Liver (tissue), 9 donors: Measurements from ENCODE around the gene NAA40. TPM values are rescaled to one million over a fixed set of nuclear protein-coding genes. Genes with fewer than 3 reads are reported as not detected.
A peak's percentile ranks its signal among the peaks of the same experiment; 100 is the strongest.

Source experiments
- DNase-seq: peaks from one replicate; pipeline ENCODE4 v3.0.0-alpha.2; 2017; ENCODE audit warnings: low spot score
- H3K27ac ChIP-seq, 2 donors: one replicate each; pipeline ENCODE4 v1.7.0; 2013; ENCODE audit warnings: inconsistent platforms in 2 of 2, low read length in 2 of 2, control low read depth in 1 of 2, low read depth in 1 of 2, mild to moderate bottlenecking in 1 of 2
- H3K27me3 ChIP-seq, 4 donors: one replicate each; pipeline versions ENCODE4 v1.6.1 to v1.7.0; 2013; ENCODE audit warnings: low read length in 3 of 4, inconsistent platforms in 1 of 4, mild to moderate bottlenecking in 1 of 4, moderate library complexity in 1 of 4; ENCODE audit not compliant: control insufficient read depth in 4 of 4, insufficient read depth in 4 of 4
- H3K36me3 ChIP-seq, 4 donors: one replicate each; pipeline versions ENCODE4 v1.6.1 to v1.7.0; 2013; ENCODE audit warnings: low read length in 3 of 4, mild to moderate bottlenecking in 3 of 4, low read depth in 1 of 4, moderate library complexity in 1 of 4; ENCODE audit not compliant: control insufficient read depth in 4 of 4, insufficient read depth in 3 of 4
- H3K4me1 ChIP-seq, 4 donors: one replicate each; pipeline versions ENCODE4 v1.6.1 to v1.7.0; 2013; ENCODE audit warnings: low read length in 3 of 4, mild to moderate bottlenecking in 3 of 4, moderate library complexity in 1 of 4; ENCODE audit not compliant: control insufficient read depth in 4 of 4, insufficient read depth in 4 of 4
- H3K4me3 ChIP-seq, 3 donors: one replicate each; pipeline versions ENCODE4 v1.6.1 to v1.7.0; 2013; ENCODE audit warnings: low read length in 3 of 3, control low read depth in 1 of 3, low read depth in 1 of 3, mild to moderate bottlenecking in 1 of 3
- H3K9ac ChIP-seq, 2 donors: one replicate each; pipeline ENCODE4 v1.7.0; 2013; ENCODE audit warnings: low read length in 2 of 2, mild to moderate bottlenecking in 2 of 2, moderate library complexity in 2 of 2, control low read depth in 1 of 2, low read depth in 1 of 2
- H3K9me3 ChIP-seq, 4 donors: one replicate each; pipeline versions ENCODE4 v1.6.1 to v1.7.0; 2013; ENCODE audit warnings: low read length in 3 of 4; ENCODE audit not compliant: control insufficient read depth in 4 of 4
- ATF3 ChIP-seq: IDR thresholded peaks from 2 replicates; pipeline ENCODE4 v1.6.1; 2016; ENCODE audit warnings: antibody characterized with exemption
- CTCF ChIP-seq: fragments of 150-350 bp; IDR thresholded peaks from 2 replicates; pipeline ENCODE4 v1.5.1; 2017; ENCODE audit warnings: improper control_type of control experiment, low read depth, low read length; ENCODE audit not compliant: missing input control
- EGR1 ChIP-seq, 2 donors: IDR thresholded peaks; 2 replicates each; pipeline ENCODE4 v1.6.1; 2016 to 2018; ENCODE audit warnings: antibody characterized with exemption in 2 of 2, low read depth in 2 of 2
- FOXA2 ChIP-seq: IDR thresholded peaks from 2 replicates; pipeline ENCODE4 v1.6.1; 2016; ENCODE audit warnings: antibody characterized with exemption
- HNF4G ChIP-seq: IDR thresholded peaks from 2 replicates; pipeline ENCODE4 v1.6.1; 2016; ENCODE audit warnings: antibody characterized with exemption
- JUND ChIP-seq, 2 donors: IDR thresholded peaks; 2 replicates each; pipeline ENCODE4 v1.6.1; 2016; ENCODE audit warnings: antibody characterized with exemption in 2 of 2
- MAX ChIP-seq: IDR thresholded peaks from 2 replicates; pipeline ENCODE4 v1.6.1; 2016; ENCODE audit warnings: antibody characterized with exemption
- RAD21 ChIP-seq, 2 donors: IDR thresholded peaks; 2 replicates each; pipeline ENCODE4 v1.6.1; 2016; ENCODE audit warnings: antibody characterized with exemption in 2 of 2, mild to moderate bottlenecking in 2 of 2
- SP1 ChIP-seq: IDR thresholded peaks from 2 replicates; pipeline ENCODE4 v1.6.1; 2018; ENCODE audit warnings: antibody characterized with exemption, mild to moderate bottlenecking
- TAF1 ChIP-seq: conservative IDR thresholded peaks from 2 replicates; pipeline ENCODE4 v1.6.1; 2016; ENCODE audit warnings: antibody characterized with exemption, mild to moderate bottlenecking
- YY1 ChIP-seq: IDR thresholded peaks from 2 replicates; pipeline ENCODE4 v1.6.1; 2016; ENCODE audit warnings: antibody characterized with exemption, mild to moderate bottlenecking
- ZBTB33 ChIP-seq: IDR thresholded peaks from 2 replicates; pipeline ENCODE4 v1.6.1; 2016; ENCODE audit warnings: antibody characterized with exemption
- WGBS: extraction: QIAGEN DNeasy Blood & Tissue Kit; methylation state at CpG from one replicate; pipeline ENCODE4 v1.1.7; 2013; 5-methylcytosine and 5-hydroxymethylcytosine counted together
- polyA plus RNA-seq, 2 donors: library from polyadenylated mRNA; stranded (reverse) in 1 of 2; unstranded in 1 of 2; fragments of 200-250 nt in 1 of 2; fragments of >200 nt in 1 of 2; fragmentation: Nextera tagmentation in 1 of 2; extraction: Ambion mirVana in 1 of 2; gene quantifications; one replicate each; pipeline versions ENCODE4 v1.2.1 to v1.2.3, GENCODE V29; 2013 to 2015
- total RNA-seq, 2 donors: library from RNA; depleted of rRNA; stranded (reverse); fragments of >200 nt; gene quantifications; one replicate each; pipeline ENCODE4 v1.2.3, GENCODE V29; 2014
- donor health status: healthy.
- donor health status: healthy.
- donor health status: healthy.
- donor health status: healthy.
- donor health status: healthy.

Gene NAA40
- total and polyA plus RNA-seq, 4 donors, result 3.0 to 7.3 (median 4.7) TPM

- TF ChIP-seq ZBTB33 (no peak), TAF1 (no peak), SP1 (no peak), FOXA2 (no peak), MAX (no peak), RAD21 (IDR thresholded peaks at IDR 0.05) (no peak), JUND (IDR thresholded peaks at IDR 0.05) (no peak)
Measured at GRCh38 chr11:63919267-63920125, 19.3 kb upstream of the NAA40 start (continued).

- 33% methylated on average over 22 of the region's 22 CpGs for WGBS
- no peaks in the 10 kb centered on the region for H3K36me3 ChIP-seq
- H3K4me1 ChIP-seq, result peaks cover 12 to 35% (median 23%) of the 10 kb centered on the region in 4 donors
- TF ChIP-seq ATF3 (no peak), FOXA2 (no peak), EGR1 (IDR thresholded peaks at IDR 0.05; ENCODE audit: low read depth in 2 of 2) (no peak), TAF1 (no peak), HNF4G (no peak), JUND (IDR thresholded peaks at IDR 0.05) (no peak), YY1 (no peak), RAD21 (IDR thresholded peaks at IDR 0.05) (no peak), SP1 (no peak)
- no peak overlapping the region for H3K4me3 ChIP-seq
- H3K9me3 ChIP-seq, result no peaks in the 10 kb centered on the region
- H3K9ac ChIP-seq, result no peak overlapping the region
- no peak for DNase-seq
- peaks cover 0 to 3% (median 0%) of the 10 kb centered on the region in 4 donors for H3K27me3 ChIP-seq
- H3K27ac ChIP-seq, result no peak overlapping the region
Measured at GRCh38 chr11:63920126-63920938, 18.5 kb upstream of the NAA40 start.

GRCh38 chr11:63920939-63921417 lies 17.8 kb upstream of the NAA40 start:
- DNase-seq, result no peak
- Histone ChIP-seq H3K27ac (no peak overlapping the region), H3K9me3 (no peaks in the 10 kb centered on the region), H3K4me1 (peaks cover 12 to 33% (median 22%) of the 10 kb centered on the region in 4 donors), H3K9ac (no peak overlapping the region), H3K36me3 (no peaks in the 10 kb centered on the region), H3K4me3 (no peak overlapping the region), H3K27me3 (peaks cover 0 to 3% (median 0%) of the 10 kb centered on the region in 4 donors)
- peak; percentile 23 to 66 for TF ChIP-seq RAD21 (IDR thresholded peaks at IDR 0.05)
- no peak for TF ChIP-seq TAF1
- TF ChIP-seq CTCF, result peak; percentile 38
- 45% methylated on average over 14 of the region's 14 CpGs for WGBS
